ENCODE results near the gene OST4. TPM values are rescaled to one million over a fixed set of nuclear protein-coding genes. Genes with fewer than 3 reads are reported as not detected.

OST4 gene
- total RNA-seq, 6 donors from 2014 or later: 90.4 to 265 (median 176) TPM

GRCh38 chr2:27029051-27029450, 42.4 kb downstream of the OST4 start:
- Histone ChIP-seq H3K27me3 (no peaks in the 10 kb centered on the region), H3K27ac (no peak overlapping the region), H3K9me3 (no peaks in the 10 kb centered on the region), H3K36me3 (peaks cover 0 to 32% (median 17%) of the 10 kb centered on the region in 4 donors), H3K4me3 (no peak overlapping the region), H3K4me1 (peaks cover 6 to 19% (median 11%) of the 10 kb centered on the region in 4 donors)
- DNase-seq (no peak), ATAC-seq (ENCODE audit: low FRiP score in 2 of 2) (no peak)
- TF ChIP-seq CTCF (IDR thresholded peaks at IDR 0.05) (no peak), EP300 (IDR thresholded peaks at IDR 0.05) (no peak), POLR2AphosphoS5 (IDR thresholded peaks at IDR 0.05) (no peak), POLR2A (IDR thresholded peaks at IDR 0.05) (no peak)
- WGBS, 2 donors: 83 to 93% methylated on average over 2 of the region's 2 CpGs

GRCh38 chr2:27027211-27027651, 44.2 kb downstream of the OST4 start:
- ATAC-seq (ENCODE audit: low FRiP score in 2 of 2) (no peak), DNase-seq (peak in 1 of 2 donors; percentile 48)
- TF ChIP-seq EP300 (IDR thresholded peaks at IDR 0.05): no peak
- TF ChIP-seq CTCF (IDR thresholded peaks at IDR 0.05): no peak
- TF ChIP-seq POLR2A (IDR thresholded peaks at IDR 0.05): no peak
- TF ChIP-seq POLR2AphosphoS5 (IDR thresholded peaks at IDR 0.05): no peak
- Histone ChIP-seq H3K27ac (no peak overlapping the region), H3K36me3 (peaks cover 0 to 50% (median 27%) of the 10 kb centered on the region in 4 donors), H3K9me3 (no peaks in the 10 kb centered on the region), H3K4me1 (peaks cover 0 to 8% (median 3%) of the 10 kb centered on the region in 4 donors), H3K27me3 (no peaks in the 10 kb centered on the region), H3K4me3 (no peak overlapping the region)
- WGBS, 2 donors: 97 to 100% methylated on average over 4 to 8 of the region's 10 CpGs

DNA sequence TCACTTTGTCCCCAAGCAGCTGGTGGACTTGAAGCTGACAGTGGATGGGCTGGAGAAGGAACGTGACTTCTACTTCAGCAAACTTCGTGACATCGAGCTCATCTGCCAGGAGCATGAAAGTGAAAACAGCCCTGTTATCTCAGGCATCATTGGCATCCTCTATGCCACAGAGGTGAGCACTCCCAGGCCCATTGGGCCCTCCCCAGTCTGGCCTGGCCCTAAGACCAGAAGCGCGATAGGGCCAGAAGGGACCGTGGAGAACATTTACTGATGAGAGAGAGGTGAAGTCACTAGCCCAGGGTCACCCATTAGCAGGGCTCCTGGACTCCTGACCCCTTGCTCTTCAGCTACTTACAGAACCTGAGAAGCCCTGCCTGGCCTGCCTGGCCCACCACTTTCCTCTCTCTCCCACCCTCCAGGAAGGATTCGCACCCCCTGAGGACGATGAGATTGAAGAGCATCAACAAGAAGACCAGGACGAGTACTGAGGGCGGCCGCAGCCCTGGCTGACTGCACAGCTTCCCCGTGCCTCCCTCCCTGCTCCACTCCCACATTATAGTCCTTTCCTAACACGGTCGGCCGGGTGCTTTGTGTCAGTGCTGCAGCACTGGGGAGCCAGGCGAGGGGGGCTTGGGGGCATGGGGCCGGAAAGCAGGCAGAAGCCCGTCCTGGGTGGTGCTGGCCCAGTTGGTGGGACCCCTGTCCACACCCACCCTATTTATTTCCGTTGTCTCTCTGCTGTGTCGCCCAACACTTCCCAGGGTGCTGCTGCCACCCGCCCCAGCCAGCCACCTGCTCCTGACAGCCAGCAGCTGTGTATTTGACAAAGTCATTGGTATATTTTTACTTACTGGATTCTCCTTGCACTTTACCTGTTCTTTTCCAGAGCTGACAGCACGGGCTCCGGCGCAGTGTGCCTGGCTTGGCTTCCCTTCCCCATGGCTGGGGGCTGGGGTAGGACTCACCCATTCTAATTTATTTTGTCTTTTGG, 45.3 kb downstream of the OST4 start:
- Histone ChIP-seq H3K4me3 (no peak overlapping the region), H3K36me3 (peaks cover 0 to 54% (median 27%) of the 10 kb centered on the region in 4 donors), H3K4me1 (peaks cover 0 to 5% (median under 1%) of the 10 kb centered on the region in 4 donors), H3K27ac (no peak overlapping the region), H3K27me3 (no peaks in the 10 kb centered on the region), H3K9me3 (no peaks in the 10 kb centered on the region)
- TF ChIP-seq POLR2AphosphoS5 (IDR thresholded peaks at IDR 0.05) (no peak), CTCF (IDR thresholded peaks at IDR 0.05) (no peak), EP300 (IDR thresholded peaks at IDR 0.05) (no peak), POLR2A (IDR thresholded peaks at IDR 0.05) (no peak)
- peak in 1 of 2 donors; percentile 67 for DNase-seq
- no peak for ATAC-seq (ENCODE audit: low FRiP score in 2 of 2)
- 93% methylated on average over 20 to 24 of the region's 24 CpGs for WGBS, 2 donors

GRCh38 chr2:27025281-27025800, 46.1 kb downstream of the OST4 start:
- 92 to 95% methylated on average over 13 of the region's 13 CpGs for WGBS, 2 donors
- DNase-seq: no peak
- no peak for TF ChIP-seq EP300 (IDR thresholded peaks at IDR 0.05)
- TF ChIP-seq CTCF (IDR thresholded peaks at IDR 0.05): no peak
- TF ChIP-seq POLR2AphosphoS5 (IDR thresholded peaks at IDR 0.05): no peak
- no peak for TF ChIP-seq POLR2A (IDR thresholded peaks at IDR 0.05)
- H3K9me3 ChIP-seq: no peaks in the 10 kb centered on the region
- no peak overlapping the region for H3K27ac ChIP-seq
- H3K36me3 ChIP-seq: peaks cover 0 to 54% (median 27%) of the 10 kb centered on the region in 4 donors
- H3K4me3 ChIP-seq: no peak overlapping the region
- H3K4me1 ChIP-seq: peaks cover 0 to 8% (median 4%) of the 10 kb centered on the region in 4 donors
- ATAC-seq (ENCODE audit: low FRiP score in 2 of 2): no peak
- H3K27me3 ChIP-seq: no peaks in the 10 kb centered on the region

Measured in upper lobe of left lung (tissue), 6 donors.